Stimulated activated CD4-positive, alpha-beta T cell treated with anti-CD3 and anti-CD28 coated beads, Interleukin-1b, Interleukin-23, amount 100 ng/mL, for 48 hours (primary cell): ENCODE measurements around the gene CTPS1.

ENCODE experiments used
- DNase-seq: peaks from one replicate; pipeline ENCODE4 v3.0.0-alpha.2; 2020

The CTPS1 gene

GRCh38 chr1:41003640-41004220 lies 24.2 kb downstream of the CTPS1 start:
- peak; percentile 92 for DNase-seq

GRCh38 chr1:41005876-41006275 lies 26.4 kb downstream of the CTPS1 start:
- no peak for DNase-seq

DNA sequence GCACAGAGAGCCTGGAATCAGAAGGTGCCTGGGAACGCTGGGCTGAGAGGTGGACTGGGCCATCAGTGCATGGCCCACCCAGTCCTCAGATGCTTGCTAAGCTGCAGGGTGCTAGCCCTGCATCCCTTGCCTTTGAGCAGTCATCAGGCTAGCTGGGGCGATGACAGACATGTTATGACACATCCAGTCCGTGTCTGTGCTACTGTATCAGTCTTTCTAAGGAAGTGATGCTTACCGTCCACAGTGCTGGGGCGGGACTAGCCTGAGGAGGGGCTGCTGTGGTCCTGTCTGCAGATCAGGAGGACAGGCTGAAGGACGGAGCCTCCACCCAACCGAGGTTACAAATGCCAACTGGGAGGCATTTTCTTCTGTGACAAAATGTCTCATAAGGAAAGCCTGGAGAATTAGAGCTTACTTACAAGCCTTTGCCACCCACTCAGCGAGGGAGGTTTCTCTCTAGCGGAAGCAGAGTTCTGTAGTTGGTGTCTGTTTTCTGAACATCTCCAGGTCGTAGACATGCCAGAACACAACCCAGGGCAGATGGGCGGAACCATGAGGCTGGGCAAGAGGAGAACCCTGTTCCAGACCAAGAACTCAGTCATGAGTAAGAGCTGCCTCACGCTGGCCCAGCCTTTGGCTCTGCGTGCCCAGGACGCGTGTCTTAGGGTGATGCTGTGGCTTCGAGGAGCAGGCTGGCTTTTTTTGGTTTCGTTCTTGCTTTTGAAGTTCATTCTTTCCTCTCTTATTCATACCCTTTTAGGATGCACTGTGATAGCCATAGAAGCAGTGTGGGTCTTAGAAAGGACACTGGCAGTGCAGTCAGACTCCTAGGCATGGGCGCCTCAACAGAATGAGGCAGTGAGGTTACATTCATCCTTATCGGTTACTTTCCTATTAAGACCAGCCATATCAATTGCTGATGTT lies 27.7 kb downstream of the CTPS1 start:
- DNase-seq, result no peak

DNA sequence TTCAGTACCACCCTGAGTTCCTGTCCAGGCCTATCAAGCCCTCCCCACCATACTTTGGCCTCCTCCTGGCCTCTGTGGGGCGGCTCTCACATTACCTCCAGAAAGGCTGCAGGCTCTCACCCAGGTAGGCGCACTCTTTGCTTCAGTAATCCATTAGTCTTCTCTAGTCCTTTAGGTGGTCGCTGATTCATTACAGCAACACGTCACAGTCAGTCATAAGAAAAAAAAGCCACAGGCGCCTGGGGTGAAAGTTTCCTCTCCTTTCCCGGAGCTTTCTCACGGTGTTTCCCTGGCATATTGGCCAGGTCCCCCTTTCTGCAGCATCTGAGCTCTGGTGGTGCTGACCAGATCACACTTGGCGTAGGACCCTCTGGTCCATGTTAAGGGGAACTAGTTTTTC lies 30.0 kb downstream of the CTPS1 start:
- DNase-seq, result no peak

- no peak for DNase-seq
Observed at GRCh38 chr1:41010345-41010744, 30.8 kb downstream of the CTPS1 start.

DNA sequence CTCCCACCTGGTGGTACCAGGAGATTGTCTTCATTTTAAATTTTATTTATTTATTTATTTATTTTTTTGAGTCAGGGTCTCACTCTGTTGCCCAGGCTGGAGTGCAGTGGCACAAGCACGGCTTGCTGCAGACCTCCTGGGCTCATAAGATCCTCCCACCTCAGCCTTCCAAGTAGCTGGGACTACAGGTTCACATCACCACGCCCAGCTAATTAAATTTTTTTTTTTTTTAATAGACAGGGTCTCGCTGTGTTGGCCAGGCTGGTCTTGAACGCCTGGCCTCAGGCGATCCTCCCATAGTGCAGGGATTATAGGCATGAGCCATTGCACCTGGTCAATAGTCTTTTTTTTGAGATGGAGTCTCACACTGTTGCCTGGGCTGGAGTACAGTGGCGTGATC lies 33.5 kb downstream of the CTPS1 start:
- no peak for DNase-seq

- no peak for DNase-seq
Observed at GRCh38 chr1:41013796-41014195, 34.3 kb downstream of the CTPS1 start.

GRCh38 chr1:41014871-41015270 lies 35.4 kb downstream of the CTPS1 start:
- no peak for DNase-seq

DNA sequence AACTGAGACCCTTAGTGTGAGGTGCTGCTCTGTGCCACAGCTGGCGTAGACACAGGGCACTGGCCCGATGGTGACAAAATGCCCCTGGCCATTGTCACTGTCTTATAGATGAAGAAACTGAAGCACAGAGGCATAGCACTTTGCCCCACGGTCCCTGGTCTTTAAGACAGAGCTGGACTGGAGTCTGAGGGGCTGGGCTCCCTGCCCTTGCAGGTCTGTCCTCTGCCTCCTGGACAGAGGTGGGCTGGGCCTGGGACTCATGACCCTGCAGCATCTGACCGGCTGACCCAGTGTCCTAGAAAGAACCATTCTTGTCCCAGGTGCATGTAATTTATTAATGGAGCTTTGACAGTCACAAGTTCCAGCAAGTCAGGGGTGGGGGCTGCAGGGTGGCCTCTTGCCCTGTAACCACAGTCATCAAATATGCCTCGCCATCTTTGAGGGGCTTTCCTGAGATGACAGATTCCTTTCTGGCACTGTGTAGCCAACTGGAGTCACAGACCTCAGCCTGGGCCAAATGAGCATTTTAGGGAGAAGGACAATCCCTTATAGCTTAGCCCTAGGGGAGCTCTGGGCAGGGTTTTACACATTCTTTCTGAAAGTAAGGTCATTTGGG lies 35.9 kb downstream of the CTPS1 start:
- DNase-seq, result no peak

DNA sequence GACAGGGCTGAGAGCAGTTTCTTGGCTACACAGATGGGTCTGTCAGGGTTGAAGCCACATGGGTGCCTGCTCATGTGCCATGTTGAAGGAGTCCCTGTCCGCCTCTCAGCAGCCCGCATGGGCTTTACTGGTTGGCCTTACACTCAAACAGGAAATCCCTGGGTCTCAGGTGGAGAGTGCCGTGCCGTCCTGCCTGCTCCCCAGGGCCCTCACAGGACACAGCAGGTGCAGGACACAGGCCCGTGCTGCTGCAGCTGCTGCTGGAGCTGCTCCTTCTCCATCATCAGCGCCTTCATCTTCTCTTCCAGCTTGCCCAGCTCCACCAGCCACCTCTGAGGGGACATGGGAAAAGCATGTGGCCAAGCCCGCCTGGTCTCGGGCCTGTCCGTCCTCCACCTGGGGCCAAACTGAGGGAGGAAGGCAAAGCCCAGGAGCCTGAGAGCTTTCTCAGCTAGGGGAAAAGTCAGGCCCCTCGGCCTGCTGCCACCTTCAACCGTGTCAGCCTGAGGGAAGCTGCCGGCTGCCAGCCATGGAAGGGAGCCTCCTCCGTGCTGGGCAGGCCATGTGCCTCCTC lies 36.5 kb downstream of the CTPS1 start:
- no peak for DNase-seq

- no peak for DNase-seq
Observed at GRCh38 chr1:41017141-41018017, 37.9 kb downstream of the CTPS1 start.

DNA sequence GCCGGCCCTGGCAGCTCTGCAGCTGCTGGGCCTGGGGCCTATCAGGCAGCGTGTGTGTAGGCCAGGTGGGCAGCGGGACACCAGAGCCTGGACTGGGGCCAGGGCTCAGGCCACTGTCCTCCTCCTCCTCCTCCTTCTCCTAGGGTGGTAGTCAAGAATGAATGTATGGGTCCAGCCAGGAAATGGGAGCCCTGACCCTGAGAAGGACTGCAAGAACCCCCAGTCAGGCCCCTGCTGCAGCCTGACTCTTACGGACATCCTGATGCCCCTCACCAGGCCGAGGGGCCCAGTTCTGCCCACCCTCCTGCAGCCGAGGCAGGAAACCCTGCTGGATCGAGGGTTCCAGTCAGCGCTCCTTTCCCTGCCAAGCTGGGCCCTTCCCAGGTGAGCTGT lies 38.5 kb downstream of the CTPS1 start:
- DNase-seq, result no peak

- DNase-seq, result no peak
Observed at GRCh38 chr1:41019353-41019745, 39.9 kb downstream of the CTPS1 start.

DNA sequence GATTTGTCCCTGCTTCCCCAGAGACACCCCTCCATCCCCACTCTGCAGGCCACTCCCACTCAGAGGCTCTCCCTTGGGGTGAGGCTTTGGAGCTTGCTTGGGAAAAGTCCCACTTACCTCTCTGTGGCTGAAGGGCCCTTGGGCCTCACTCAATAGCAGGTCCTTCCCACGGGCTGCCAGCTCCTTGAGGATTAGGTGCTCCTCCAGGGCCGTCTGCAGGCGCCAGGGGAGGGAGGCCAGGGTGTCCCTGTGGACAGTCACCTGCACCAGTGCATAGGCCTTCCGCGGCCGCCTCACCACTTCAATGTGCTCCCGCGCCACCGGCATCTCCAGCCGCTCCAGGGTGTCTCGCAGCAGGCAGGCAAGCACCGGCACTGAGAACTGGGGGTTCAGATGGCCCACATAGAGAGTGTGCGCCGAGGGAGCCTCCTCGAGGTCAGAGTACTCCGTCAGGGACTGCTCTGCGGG lies 40.6 kb downstream of the CTPS1 start:
- no peak for DNase-seq

GRCh38 chr1:41020654-41021053 lies 41.2 kb downstream of the CTPS1 start:
- no peak for DNase-seq

DNA sequence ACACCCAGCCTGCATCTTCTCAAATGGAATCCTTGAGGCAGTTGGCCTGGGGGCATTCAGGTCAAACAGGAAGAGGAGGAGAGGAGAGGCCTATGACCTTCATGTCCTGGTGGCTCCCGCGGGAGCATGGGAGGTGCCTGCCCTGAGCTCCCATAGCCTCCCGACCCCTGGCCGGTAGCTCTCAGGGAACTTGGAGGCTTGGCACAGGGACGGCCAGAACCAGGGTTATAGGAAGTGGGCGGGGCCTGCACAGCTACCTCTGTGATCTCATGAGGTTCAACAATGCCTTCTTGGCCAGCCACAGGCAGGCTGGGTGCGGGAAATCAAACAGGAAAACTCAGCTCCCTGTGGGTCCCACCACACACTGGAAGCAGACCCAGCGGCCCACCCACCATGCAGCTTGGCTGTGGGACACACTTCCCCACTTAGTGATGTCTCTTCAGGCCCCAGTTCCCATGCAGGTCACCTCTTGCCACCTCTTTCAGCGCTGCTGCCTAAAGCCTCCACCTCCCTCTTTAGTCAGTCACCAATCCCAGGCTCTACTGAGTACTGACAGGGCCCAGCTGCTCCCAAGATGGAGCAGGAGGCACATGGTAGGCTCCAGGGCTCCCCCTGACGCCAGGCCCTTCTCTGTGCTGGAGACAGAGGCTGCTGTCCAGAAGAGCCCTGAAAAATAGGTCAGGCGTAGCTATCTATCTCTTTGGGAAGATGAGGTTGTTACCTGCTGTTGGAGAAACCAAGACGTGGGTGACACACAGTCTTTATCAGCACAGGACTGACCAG lies 42.2 kb downstream of the CTPS1 start, which contains the start of gene SLFNL1:
Gene SLFNL1, minus strand, starts transcription at position 200 of the 783 bp plus-strand sequence. CDS start 1,065 bp downstream, outside the sequence.
- no peak for DNase-seq

DNA sequence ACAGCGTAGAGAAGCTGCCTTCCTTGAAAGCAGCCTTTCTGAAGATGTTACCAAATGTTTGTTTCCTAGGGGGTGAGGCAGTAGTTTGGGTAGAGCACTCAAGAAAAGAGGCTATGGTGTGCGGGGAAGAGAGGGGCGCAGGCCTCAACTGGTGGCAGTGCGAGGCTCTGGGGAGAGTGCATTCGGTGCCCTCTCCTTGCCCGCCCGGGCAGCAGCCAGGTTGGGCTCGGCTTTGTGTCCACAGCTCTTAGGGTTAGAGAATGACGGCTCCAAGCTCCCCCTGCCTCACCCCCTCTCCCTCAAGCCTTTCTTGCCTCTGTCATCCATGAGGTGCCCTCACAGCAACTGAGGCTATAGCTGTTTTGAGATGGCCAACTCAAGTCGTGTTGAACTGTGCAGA lies 42.9 kb downstream of the CTPS1 start:
- DNase-seq, result no peak

DNA sequence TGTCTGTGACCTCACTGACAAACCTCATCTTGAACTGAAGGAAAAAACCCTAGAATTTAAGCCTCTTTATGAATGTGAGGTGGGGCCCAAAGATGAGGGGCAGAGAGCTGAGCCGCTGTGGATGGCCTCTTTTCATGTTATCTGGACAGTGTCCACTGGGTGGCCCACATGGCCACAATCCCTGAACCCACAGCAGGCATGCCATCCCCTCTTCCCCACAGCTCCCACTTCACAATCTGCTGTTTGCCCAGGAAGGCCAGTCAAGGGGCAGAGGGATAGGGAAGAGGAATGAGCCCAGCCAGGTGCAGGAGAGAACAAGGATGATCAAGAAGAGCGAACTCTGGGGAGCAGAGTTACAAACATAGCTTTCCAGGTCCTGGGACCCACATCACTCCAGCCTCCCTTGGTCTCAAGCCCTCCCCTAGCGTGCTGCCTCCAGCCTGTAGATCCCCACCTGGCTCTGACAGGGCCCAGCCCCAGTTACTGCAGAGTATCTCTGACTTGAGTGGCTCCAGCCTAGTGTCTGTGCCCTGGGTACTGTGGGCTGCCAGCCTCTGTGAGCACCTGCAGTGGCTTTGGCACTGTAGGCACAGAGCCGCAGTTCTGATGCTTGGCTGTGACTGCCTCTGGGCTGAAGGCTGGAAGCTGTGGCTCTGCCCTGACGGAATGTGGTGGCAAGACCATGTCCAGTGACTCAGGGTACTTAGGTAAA lies 43.9 kb downstream of the CTPS1 start:
- DNase-seq, result no peak

DNA sequence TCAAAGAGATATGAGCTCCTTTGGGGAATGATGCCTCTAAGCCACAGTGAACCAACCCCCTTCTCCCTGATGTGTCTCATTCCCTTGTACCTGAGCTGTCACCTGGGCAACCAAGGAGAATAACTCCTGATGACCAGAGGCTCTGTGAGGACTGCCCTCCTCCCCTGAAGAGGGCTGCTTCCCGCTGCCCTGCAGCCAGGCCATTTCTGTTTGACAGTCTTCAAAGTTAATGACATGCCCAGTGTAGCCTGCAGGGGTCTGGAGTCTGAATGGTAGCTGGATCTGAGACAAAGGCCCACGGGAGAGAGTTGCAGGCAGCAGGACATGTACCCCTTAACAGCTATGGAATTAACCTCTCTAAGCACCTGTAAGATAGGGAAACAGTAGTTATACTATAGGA lies 45.5 kb downstream of the CTPS1 start:
- no peak for DNase-seq

DNA sequence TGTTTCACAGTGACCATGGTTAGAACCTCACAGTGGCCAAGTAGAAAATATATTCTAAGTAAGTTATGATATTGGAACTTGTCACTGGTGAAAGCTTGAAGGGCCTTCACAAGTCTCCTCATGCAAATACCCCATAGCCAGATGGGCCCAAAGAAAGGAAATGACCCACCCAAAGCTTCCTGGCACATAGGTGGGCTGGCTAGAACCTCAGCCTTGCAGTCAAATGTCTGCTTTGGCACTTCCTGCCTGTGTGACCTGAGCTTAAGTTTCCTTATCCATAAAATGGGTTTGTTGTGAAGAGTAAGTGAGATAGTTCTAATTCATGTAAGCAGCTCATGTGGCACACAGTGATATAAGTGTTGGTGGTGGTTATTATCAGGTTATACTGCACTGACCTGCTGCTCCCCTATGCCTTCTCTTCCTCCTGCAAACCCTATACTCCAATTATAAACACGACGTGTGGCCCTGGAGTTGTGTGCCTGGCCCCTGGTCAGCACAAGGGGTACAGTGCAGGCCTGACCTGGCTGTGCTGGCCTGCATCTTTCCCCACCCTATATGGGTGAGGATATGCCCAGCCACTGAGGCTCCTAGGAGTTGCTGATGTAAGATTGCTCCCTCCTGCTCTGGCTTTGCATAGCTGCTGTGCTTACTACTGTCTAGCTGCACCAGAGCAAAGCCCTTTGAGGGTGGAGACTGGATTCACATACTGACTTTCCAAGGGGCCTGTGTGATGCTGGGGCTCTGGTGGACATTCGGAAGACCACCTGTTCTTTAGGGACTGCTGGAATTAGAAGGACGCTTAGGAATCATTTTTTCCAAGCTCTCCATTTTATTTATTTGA lies 46.7 kb downstream of the CTPS1 start:
- no peak for DNase-seq
